ENCODE results near the gene NDUFB2.

- no peak for TF ChIP-seq CTCF (optimal IDR thresholded peaks at IDR 0.05 in 1 of 3, IDR thresholded peaks at IDR 0.05 in 1 of 3, conservative IDR thresholded peaks at IDR 0.05 in 1 of 3; ENCODE audit: extremely low read depth in 1 of 3, insufficient read depth in 2 of 3, low read length in 3 of 3)
- no peak for TF ChIP-seq EZH2 (IDR thresholded peaks at IDR 0.05; ENCODE audit: low read length)
Observed at GRCh38 chr7:140659856-140660255, 36.7 kb upstream of the NDUFB2 start.

Data from keratinocyte (primary cell).